ENCODE data around the gene SORCS2.

GRCh38 chr4:7708981-7709380 is 516.6 kb downstream of the SORCS2 start:
- TF ChIP-seq CTCF (IDR thresholded peaks at IDR 0.05) = no peak
- no peak for TF ChIP-seq EZH2 (IDR thresholded peaks at IDR 0.05; ENCODE audit: borderline replicate concordance, insufficient read depth, low read depth, low read length, poor library complexity, severe bottlenecking)
